HUES48 (cell line): ENCODE results near the gene SLC6A3.
"Not testable (repeated sequence)": the region's sequence is repeated elsewhere in the genome, so short reads cannot be mapped to it uniquely, and the experiment has no call there.

ENCODE experiments used
- H3K27ac ChIP-seq: one replicate; pipeline ENCODE4 v1.7.0; 2013; ENCODE audit warnings: low read depth, low read length, inconsistent platforms
- H3K27me3 ChIP-seq: 2 replicates; pipeline ENCODE4 v1.6.1; 2013; ENCODE audit warnings: mild to moderate bottlenecking, low read length; ENCODE audit not compliant: control insufficient read depth, insufficient read depth
- H3K36me3 ChIP-seq: 2 replicates; pipeline ENCODE4 v1.6.1; 2013; ENCODE audit warnings: low read length; ENCODE audit not compliant: control insufficient read depth, insufficient read depth
- H3K4me1 ChIP-seq: 2 replicates; pipeline ENCODE4 v1.6.1; 2013; ENCODE audit warnings: mild to moderate bottlenecking, low read length; ENCODE audit not compliant: control insufficient read depth, insufficient read depth
- H3K4me3 ChIP-seq: 2 replicates; pipeline ENCODE4 v1.5.1; 2013; ENCODE audit warnings: mild to moderate bottlenecking, low read depth, low read length
- H3K9ac ChIP-seq: 2 replicates; pipeline ENCODE4 v1.6.1; 2013; ENCODE audit warnings: mild to moderate bottlenecking, low read depth, low read length, moderate library complexity
- H3K9me3 ChIP-seq: 2 replicates; pipeline ENCODE4 v1.6.1; 2013; ENCODE audit warnings: low read length; ENCODE audit not compliant: control insufficient read depth, insufficient read depth

Gene SLC6A3

DNA sequence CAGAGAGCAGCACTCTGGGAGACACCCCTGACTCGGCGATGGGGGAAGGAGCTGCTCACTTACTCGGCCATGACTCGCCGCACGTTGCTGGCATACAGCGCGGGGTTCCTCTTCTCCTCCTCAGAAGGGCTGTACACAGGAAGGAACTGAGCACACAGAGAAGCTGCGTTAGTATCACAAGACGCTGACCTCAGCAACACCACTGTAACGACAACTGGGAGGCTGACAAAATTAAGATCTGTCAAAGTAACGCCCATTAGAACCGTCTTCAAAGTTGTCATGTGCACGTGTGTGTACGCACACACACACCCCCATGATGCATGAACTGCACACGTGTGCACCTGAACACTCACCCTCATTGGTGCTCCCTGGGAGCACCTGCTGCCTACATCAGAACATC lies 32.1 kb upstream of the SLC6A3 start:
- Histone ChIP-seq H3K4me3 (no peak overlapping the region), H3K36me3 (peaks cover 83% of the 10 kb centered on the region), H3K9me3 (no peaks in the 10 kb centered on the region), H3K4me1 (no peaks in the 10 kb centered on the region), H3K9ac (no peak overlapping the region), H3K27me3 (no peaks in the 10 kb centered on the region), H3K27ac (no peak overlapping the region)

DNA sequence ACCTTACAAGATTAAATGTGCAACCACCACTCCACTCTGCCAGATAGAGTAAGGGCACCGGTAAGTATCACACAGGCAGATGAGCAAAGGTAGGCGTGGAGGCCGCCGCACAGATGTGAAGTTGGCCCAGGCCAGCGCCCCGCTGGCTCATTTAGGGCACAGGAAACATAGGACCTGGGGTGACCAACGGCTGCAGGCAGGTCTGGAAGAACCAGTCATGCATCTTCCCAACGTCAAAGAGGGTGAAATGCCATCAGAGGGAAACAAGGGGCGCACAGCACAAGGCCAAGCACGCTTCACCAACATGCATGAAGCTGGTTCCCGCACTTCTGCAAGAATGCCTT lies 31.7 kb upstream of the SLC6A3 start:
- no peak overlapping the region for H3K4me3 ChIP-seq
- no peaks in the 10 kb centered on the region for H3K27me3 ChIP-seq
- no peak overlapping the region for H3K9ac ChIP-seq
- no peaks in the 10 kb centered on the region for H3K4me1 ChIP-seq
- H3K27ac ChIP-seq = no peak overlapping the region
- H3K9me3 ChIP-seq = no peaks in the 10 kb centered on the region
- H3K36me3 ChIP-seq = peaks cover 85% of the 10 kb centered on the region

GRCh38 chr5:1476181-1476966 lies 31.1 kb upstream of the SLC6A3 start:
- Histone ChIP-seq H3K27me3 (no peaks in the 10 kb centered on the region), H3K9me3 (no peaks in the 10 kb centered on the region), H3K27ac (no peak overlapping the region), H3K4me3 (no peak overlapping the region), H3K9ac (no peak overlapping the region), H3K4me1 (no peaks in the 10 kb centered on the region), H3K36me3 (peaks cover 85% of the 10 kb centered on the region)

- not testable (repeated sequence) for H3K27ac ChIP-seq, H3K4me1 ChIP-seq, H3K4me3 ChIP-seq, H3K9ac ChIP-seq, H3K27me3 ChIP-seq, H3K9me3 ChIP-seq
- peaks cover 89% of the 10 kb centered on the region for H3K36me3 ChIP-seq
Observed at GRCh38 chr5:1475544-1475900, 30.3 kb upstream of the SLC6A3 start.

GRCh38 chr5:1474866-1475543 lies 29.8 kb upstream of the SLC6A3 start:
- H3K4me3 ChIP-seq = no peak overlapping the region
- no peaks in the 10 kb centered on the region for H3K9me3 ChIP-seq
- no peak overlapping the region for H3K9ac ChIP-seq
- no peaks in the 10 kb centered on the region for H3K4me1 ChIP-seq
- H3K36me3 ChIP-seq = peaks cover 92% of the 10 kb centered on the region
- H3K27me3 ChIP-seq = no peaks in the 10 kb centered on the region
- no peak overlapping the region for H3K27ac ChIP-seq

GRCh38 chr5:1474183-1474839 lies 29.1 kb upstream of the SLC6A3 start:
- H3K4me3 ChIP-seq = no peak overlapping the region
- no peak overlapping the region for H3K27ac ChIP-seq
- H3K36me3 ChIP-seq = peaks cover 93% of the 10 kb centered on the region
- H3K27me3 ChIP-seq = no peaks in the 10 kb centered on the region
- H3K4me1 ChIP-seq = no peaks in the 10 kb centered on the region
- no peaks in the 10 kb centered on the region for H3K9me3 ChIP-seq
- no peak overlapping the region for H3K9ac ChIP-seq

- Histone ChIP-seq H3K36me3 (peaks cover 92% of the 10 kb centered on the region), H3K9me3 (no peaks in the 10 kb centered on the region), H3K27me3 (no peaks in the 10 kb centered on the region), H3K9ac (no peak overlapping the region), H3K4me1 (no peaks in the 10 kb centered on the region), H3K4me3 (no peak overlapping the region), H3K27ac (no peak overlapping the region)
Observed at GRCh38 chr5:1473746-1474145, 28.5 kb upstream of the SLC6A3 start.

GRCh38 chr5:1472964-1473628 lies 27.9 kb upstream of the SLC6A3 start:
- Histone ChIP-seq H3K27ac (no peak overlapping the region), H3K9ac (no peak overlapping the region), H3K27me3 (no peaks in the 10 kb centered on the region), H3K4me1 (no peaks in the 10 kb centered on the region), H3K36me3 (peaks cover 92% of the 10 kb centered on the region), H3K9me3 (no peaks in the 10 kb centered on the region), H3K4me3 (no peak overlapping the region)

- no peak overlapping the region for H3K4me3 ChIP-seq
- no peak overlapping the region for H3K27ac ChIP-seq
- peaks cover 93% of the 10 kb centered on the region for H3K36me3 ChIP-seq
- no peaks in the 10 kb centered on the region for H3K4me1 ChIP-seq
- H3K27me3 ChIP-seq = no peaks in the 10 kb centered on the region
- H3K9me3 ChIP-seq = no peaks in the 10 kb centered on the region
- H3K9ac ChIP-seq = no peak overlapping the region
Observed at GRCh38 chr5:1471997-1472963, 27.0 kb upstream of the SLC6A3 start.

- no peak overlapping the region for H3K9ac ChIP-seq
- H3K27me3 ChIP-seq = no peaks in the 10 kb centered on the region
- no peak overlapping the region for H3K4me3 ChIP-seq
- no peaks in the 10 kb centered on the region for H3K9me3 ChIP-seq
- no peaks in the 10 kb centered on the region for H3K4me1 ChIP-seq
- no peak overlapping the region for H3K27ac ChIP-seq
- peaks cover 93% of the 10 kb centered on the region for H3K36me3 ChIP-seq
Observed at GRCh38 chr5:1471240-1471853, 26.1 kb upstream of the SLC6A3 start.
